Thyroid gland (tissue), 4 donors: Measurements from ENCODE around the gene HIP1.

ENCODE experiments used
- CTCF ChIP-seq, 6 experiments: fragments of 200-600 bp in 3 of 6; fragments of 450-650 bp in 3 of 6; sonication (generic) in 3 of 6; IDR thresholded peaks; one replicate each; pipeline ENCODE4 v1.5.1; 2016 to 2019; ENCODE audit warnings: antibody characterized with exemption in 6 of 6, mild to moderate bottlenecking in 2 of 6, inconsistent platforms in 1 of 6, moderate library complexity in 1 of 6
- POLR2A ChIP-seq, 2 donors: fragments of 450-650 bp; IDR thresholded peaks; one replicate each; pipeline ENCODE4 v1.6.1; 2017; ENCODE audit warnings: antibody characterized with exemption in 2 of 2, mild to moderate bottlenecking in 2 of 2, moderate library complexity in 1 of 2

GRCh38 chr7:75619636-75620035 is 119.1 kb downstream of the HIP1 start:
- TF ChIP-seq POLR2A (IDR thresholded peaks at IDR 0.05) (no peak), CTCF (IDR thresholded peaks at IDR 0.05) (no peak)
